GM21360 (cell line): Measurements from ENCODE around the gene FBXO40.
A peak's percentile ranks its signal among the peaks of the same experiment; 100 is the strongest.

Experiments used
- ATAC-seq: cut with Tn5 transposase; IDR thresholded peaks from one replicate; pipeline ENCODE4 v1.9.1; 2021; ENCODE audit warnings: mild to moderate bottlenecking, moderate library complexity; ENCODE audit not compliant: unreplicated experiment

The FBXO40 gene

DNA sequence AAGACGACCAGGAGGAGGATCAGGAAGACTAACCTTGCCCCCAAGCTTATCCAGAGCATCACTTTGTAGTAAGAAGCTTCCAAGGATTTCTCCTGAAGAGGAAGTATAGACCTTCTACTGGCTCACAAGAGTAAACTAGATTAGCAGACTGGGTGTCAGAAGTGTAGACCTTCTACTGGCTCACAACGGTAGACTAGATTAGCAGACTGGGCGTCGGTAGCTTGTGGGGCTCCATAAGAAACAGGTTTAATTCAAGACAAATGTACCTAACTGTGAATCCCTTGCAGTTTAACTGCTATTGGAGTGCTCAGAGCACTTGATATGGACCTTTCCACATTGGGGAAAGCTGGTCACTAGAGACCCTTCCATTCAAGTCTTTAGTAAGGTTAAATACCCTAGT lies 12.9 kb downstream of the FBXO40 start:
- no peak for ATAC-seq

DNA sequence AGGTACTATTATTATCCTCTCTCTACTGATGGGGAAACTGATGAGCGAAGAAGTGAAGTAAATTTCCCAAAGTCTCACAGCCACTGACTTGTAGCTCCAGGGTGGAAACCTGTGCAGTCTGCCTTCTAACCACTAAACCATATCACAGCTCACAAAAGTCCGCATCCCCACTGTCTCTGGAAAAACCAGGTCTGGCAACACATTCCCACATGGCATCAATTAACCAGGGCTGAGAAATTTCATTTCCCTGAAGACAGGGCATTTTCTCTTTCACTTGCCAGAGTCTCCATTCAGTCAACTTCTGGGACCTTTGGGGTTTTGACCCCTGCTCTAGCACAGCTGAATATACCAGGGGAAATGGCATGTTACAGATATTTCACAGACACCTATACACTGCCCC lies 26.5 kb downstream of the FBXO40 start:
- ATAC-seq: no peak

DNA sequence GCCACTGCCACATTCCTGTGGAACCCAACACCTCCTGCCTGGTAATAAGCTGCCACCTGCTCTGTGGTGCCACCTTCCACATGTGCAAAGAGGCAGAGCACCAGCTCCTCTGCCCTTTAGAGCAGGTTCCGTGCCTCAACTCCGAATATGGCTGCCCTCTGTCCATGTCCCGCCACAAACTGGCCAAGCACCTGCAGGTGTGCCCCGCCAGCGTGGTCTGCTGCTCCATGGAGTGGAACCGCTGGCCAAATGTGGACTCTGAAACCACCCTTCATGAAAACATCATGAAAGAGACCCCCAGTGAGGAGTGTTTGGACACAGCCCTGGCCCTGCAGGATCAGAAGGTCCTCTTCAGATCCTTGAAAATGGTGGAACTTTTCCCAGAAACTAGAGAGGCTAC lies 28.3 kb downstream of the FBXO40 start:
- ATAC-seq: no peak

DNA sequence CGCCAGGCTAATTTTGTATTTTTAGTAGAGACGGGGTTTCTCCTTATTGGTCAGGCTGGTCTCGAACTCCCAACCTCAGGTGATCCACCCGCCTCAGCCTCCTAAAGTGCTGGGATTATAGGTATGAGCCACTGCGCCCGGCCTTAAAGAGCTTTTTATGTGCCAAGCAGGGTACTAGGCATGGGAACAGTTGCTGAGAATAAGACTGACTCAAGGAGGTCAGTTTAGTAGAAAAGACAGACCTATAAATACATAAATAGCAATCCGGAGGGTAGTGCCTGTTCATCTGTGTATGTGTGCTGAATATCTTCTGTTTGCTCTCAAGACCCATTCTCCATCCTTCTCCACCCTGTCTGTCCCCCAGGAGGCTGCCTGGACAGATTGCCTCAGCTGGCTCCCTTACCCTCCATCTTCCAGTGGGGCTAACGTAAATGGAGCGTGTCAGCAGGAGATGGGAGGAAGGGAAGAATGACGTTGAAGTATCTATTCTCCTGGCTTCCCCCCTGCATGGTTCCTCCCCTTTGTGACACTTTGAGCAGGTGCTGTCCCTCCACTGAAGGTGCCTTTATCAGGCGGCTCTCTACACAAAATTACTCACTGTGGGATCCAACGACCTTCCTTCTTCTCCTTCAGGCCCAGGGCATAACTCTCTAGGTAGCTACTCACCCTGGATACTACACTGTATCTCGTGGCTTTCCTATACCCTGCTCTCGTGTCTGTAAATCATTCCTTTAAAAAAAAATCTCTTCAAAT lies 31.1 kb downstream of the FBXO40 start:
- ATAC-seq: no peak

DNA sequence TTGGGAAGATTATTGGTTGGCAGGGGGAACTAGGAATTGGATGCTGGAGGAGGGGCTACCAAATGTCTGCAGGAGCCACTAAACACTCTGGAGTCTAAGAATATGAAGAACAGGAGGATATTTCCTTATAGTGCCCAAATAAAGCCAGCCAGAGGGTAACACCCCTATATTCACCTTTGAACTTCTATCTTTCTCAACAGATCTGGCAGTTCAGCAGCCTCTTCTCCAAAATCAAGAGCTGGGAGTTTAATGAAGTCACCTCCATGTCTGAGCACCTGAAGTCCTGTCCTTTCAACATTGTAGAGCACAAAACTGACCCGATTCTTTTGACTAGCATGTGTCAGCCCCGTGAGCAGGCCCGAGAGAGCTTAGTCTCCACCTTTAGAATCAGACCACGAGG lies 33.3 kb downstream of the FBXO40 start:
- ATAC-seq: no peak

DNA sequence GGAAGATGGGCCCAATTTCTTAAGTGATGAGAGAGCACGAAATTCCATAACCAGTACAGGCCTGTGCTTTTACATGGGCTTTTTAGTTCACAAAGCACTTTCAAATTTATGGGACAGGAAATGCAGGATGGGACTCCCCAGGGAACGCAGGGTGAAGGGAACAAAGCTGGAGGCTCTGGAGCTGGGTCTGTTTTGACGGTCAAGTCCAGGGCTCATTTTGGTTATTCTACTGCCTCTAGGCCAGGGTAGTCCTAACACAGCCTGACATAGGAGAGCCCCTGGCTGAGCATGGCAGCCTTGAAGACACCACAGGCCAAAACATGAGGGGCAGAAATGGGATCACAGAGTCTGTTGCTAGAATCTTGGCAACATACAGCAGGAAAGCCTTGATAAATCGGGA lies 34.0 kb downstream of the FBXO40 start:
- ATAC-seq: no peak

DNA sequence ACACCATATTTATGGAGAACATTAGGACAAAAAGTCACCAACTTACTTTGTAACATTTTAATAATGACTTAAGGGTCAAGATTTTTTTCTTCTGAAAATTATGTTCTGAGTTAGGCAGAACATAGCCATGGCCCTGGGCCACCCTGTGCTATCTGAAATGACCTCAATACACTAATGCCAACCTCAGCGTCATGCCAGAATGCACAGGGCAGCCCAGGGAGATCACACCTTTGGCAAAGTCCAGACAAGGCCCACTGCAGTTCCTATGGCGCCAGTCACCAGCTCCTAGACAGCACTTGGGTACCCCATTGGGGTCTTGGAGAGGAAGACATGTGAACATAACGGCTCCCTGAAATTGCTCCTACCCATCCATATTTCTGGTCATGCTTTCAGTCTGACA lies 34.4 kb downstream of the FBXO40 start:
- no peak for ATAC-seq

DNA sequence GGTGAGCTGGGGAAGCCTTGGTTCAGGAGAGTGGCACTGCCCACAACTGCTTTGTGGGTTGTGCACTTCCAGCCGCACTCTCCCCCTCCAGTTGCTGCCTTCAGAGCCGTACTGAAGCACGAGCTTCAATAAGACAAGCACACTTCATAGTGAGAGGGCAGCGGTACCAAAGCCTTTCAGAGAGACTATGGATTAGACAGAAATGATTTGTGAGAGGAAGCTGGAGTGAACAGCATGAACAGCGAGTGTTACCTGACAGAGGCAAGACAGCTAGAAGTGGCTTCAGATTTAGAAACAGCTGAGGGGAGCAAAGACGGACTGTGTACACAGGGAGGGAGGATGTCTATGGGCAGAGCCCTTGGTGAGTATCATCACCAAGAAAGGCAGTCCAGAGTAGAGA lies 36.4 kb downstream of the FBXO40 start:
- ATAC-seq: no peak

DNA sequence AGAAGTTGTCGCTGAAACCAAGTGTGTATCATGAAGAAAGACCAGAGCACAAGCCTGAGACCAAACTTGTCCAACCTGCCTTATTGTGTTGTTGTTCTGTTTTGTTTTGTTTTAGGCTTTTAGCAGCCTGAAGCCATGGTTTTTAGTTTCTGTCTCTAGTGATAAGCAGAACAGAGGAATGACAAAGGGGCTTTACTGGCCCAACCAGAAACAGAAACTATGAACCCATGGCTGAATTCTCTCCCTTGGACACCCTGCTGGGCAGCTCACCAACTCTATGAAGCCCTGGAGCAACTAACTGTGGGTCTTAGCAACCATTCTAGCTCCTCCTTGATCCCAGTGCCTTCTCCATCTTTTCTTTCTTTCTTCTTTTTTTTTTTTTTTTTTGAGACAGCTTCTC lies 37.2 kb downstream of the FBXO40 start:
- ATAC-seq: no peak

DNA sequence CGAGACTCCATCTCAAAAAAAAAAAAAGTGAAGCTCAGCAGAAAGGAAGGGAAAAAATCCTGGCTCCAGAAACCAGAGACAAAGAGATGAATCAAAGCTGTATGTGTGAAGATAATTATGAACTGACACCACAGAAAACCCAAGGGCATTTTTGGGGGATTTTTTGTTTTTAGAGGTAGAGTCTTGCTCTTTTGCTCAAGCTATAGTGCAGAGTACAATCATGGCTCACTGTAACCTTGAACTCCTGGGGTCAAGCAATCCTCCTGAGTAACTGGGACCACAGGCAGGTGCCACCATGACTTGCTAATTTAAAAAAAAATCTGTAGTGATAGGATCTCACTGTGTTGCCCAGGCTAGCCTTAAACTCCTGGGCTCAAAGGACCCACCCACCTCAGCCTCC lies 44.7 kb downstream of the FBXO40 start:
- ATAC-seq: no peak

DNA sequence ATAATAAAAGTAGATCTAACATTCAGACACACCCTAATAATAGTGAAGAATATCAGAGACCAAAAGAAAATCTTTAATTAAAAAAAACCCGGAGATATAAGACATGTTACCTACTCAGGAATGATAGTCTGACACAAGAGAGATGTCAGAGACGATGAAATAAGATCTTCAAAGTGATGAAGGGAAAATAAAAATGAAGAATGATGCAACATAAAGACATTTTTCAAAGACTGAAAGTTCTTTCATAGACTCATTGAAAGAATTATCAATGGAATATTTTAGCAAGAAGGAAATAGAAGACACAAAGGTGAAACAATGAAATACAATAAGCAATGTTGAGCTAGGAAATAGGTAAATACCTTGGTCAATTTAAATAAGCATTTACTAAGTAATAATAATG lies 47.9 kb downstream of the FBXO40 start:
- ATAC-seq: no peak

DNA sequence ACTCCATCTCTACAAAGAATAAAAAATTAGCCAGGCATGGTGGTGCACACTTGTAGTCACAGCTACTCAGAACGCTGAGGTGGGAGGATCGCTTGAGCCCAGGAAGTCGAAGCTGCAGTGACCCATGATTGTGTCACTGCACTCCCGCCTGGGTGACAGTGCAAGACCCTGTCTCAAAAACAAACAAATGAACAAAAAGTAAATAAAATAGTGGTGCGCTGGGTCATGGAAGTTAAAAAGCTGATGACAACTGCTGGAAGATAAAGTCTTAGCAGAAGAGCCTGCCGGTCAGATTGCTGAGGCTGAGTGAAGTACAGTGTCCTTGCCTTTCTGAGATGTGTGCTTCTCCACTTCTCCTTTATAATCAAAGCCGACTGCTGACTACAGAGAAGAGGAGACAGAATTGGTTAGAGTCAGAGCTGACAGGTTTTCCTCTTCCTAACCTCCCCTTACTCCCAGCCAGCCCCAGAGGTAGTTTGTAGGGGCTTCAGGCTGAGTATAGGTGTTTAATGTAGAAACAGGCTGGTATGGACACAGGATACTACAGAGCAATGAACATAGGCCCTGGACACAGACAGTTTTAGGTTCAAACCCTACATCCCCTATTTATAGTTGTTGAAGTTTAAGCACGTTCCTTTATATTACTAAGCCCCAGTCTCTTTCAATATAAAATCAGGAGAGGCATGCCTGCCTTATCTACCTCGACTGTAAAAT lies 49.6 kb downstream of the FBXO40 start:
- no peak for ATAC-seq

DNA sequence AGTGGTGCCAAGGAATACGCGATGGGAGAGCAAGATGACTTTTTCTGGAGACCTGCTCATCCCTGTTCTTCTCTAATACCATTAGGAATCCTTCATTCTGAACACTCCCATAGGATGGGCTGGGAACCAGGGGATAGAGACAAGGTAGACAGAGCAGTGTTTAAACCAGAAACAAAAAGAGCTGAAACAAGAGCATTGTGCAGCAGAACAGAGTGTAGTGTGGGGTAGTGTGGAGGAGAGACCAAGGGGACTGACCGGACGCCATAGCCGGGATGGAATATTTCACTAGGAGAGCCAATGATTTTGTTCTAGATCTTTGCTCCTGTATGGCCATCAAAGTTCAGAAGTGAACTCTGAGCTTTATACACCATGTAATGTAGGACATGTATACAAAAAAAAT lies 51.9 kb downstream of the FBXO40 start:
- no peak for ATAC-seq

DNA sequence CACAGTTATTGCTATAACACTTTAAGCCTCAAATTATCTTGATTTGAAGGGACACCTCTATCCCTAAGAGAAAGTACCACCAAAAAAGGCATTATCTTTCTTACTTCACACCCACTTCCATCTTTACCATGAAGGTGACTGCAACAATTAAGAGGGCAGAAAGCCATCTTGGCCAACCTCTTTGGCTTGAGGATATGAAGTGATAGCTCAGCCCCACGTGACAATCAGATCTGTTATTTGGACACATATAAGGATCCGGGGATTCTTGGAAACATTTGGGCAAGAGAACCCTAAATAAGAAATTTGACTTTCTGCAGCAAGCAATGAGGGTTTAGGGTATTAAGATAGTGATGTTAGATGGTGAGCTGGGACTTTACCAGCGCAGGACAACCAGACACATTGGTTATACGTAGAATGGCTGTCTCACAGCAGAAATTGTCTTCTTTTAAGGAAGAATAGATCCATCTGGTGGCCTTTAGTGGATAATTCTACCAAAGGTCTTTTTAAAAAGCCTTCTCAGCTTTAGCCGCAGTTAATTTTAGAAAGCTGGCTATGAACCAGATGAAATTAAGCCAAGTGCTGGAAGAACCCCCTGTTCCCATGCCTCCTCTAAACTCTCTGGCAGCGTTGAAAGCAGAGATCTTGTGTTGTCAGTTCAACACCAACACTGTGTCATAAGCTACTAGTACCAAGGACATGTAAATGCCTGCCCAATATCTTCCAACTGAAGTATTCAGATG lies 55.2 kb downstream of the FBXO40 start:
- ATAC-seq: no peak

DNA sequence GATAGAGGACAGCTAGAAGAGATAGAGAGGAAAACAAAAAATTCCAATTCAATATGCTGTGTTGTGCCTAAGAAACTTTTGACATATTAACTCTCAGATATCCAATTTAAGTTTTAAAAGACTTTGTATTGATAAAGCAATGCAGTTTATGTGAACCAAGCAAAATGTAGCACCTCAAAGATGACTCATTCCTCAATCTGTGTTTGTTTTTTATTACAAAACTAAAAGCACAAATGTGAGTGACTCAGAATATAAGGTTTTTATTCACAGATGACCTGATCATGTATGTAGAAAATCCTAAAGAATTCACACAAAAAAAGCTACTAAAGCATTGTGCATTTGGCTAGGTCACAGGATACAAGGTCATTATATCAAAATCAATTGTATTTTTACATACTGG lies 56.5 kb downstream of the FBXO40 start:
- ATAC-seq: no peak

DNA sequence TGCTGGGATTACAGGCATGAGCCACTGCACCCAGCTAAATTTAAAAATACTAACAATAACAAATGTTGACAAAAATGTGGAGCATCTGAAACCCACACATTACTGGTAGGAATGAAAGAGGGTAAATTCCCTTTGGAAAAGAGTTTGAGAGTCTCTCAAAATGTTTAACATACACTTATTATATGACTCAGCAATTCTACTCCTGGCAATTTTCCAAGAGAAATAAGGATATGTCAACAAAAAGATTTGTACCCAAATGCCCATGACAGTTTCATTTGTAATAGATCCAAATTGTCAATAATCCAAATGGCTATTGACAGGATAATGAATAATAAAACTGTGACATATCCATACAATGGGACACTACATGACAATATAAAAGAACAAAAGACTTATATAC lies 58.5 kb downstream of the FBXO40 start:
- no peak for ATAC-seq

DNA sequence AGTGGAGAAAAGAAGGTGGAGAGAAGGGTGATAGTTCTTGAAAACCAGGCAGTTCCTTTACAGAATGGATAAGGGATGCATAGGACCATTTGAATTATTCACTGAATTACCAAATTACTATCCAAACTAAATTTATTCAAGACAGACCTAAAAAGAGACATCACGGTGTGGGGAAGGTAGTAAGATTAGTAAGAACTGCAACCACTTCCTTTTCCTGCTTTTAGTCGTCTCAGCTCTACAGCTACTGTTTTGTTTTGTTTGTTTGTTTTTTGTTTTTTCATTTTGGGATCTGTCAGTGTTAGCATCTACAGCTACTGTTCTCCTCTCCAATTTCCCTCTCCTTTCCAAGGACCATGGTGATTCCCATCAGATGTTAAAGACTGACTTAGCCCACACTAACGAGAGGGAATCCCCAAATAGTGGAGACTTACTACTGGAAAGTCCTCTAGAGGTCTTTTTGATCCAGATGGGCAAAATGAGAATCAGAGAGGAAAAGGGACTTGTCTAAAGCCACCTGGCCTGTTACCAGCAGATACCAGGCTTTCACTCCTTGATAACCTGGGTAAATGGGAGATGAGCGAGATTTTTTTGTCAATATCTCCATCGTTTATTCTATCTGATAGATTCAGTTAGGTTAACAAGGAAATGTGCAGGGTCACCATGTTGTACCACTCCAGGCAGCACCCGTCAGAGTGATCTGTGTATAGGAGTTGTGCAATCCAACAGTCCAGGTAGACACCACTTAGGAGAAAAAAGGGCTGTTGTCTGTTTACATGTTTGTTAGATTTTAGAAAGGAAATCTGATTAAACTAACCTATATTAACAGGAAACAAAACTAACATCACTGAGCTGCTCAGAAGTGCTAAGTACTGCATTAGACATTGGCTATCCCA lies 61.6 kb downstream of the FBXO40 start:
- peak; percentile 79 for ATAC-seq

DNA sequence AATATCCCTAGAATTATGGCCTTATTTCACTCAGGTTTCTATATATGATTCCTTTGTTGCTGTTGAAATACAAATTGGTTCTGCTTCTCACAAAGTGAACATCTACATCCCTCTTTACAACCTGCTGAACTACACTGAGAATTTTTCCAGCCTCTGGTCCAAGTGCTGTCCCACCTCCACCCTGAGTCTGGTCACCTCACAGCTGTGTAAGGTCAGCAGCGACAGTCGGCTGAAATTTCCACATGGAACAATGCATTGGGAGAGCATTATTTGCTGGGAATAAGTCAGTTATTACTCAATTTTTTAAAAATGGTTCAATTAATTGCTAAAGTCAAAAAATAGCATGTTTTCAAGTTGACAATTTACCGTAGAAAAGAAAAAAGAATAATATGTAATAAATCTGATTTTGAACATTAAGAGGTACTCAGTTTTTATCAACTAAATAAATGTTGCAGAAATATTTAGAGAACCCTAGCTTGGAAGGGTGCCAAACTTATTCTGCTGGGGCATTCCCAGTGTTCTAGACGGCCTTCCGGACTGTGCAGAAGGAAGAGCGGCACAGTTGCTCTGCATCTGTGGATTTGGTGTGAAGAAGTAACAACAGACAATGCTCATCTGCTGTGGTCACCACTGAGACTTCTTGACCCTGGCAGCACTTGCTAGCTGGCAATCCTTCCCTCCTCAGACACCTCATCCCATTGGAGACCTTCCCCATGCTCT lies 65.7 kb downstream of the FBXO40 start:
- ATAC-seq: no peak

DNA sequence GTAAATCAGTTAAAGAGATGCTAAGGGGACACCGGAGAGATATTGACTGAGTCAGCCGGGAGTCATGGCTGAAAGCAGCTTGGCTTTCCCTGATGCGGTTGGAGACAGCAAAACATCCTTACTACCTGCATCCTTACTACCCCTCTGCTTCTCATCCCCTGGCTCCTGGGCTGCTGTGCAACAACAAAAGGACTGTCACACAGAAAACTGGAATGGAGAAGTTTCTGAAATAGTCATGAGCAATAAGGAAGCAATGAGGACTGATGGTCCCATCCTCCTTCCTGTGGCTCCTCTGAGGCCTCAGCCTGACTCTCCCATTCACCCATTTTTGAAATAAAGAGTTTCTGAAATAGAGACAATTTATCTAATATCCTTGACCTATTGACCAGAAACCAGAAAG lies 66.4 kb downstream of the FBXO40 start:
- ATAC-seq: no peak
